B cell (primary cell): ENCODE data around the gene LDHD. TPM values are rescaled to one million over a fixed set of nuclear protein-coding genes. Genes with fewer than 3 reads are reported as not detected.

Source experiments
- ATAC-seq: fragments of 200-7000 bp; cut with Tn5 transposase; one replicate; pipeline ENCODE4 v1.10.0; 2021; ENCODE audit warnings: low read depth, mild to moderate bottlenecking, moderate number of reproducible peaks, moderate library complexity
- CTCF ChIA-PET: fragments of 350-600 bp; sonication (Branson Sonifier 250); formaldehyde crosslinking; loops from one replicate; lab custom pipeline; 2021; ENCODE audit warnings: antibody characterized with exemption, inconsistent platforms; lab: Charles Lee
- POLR2A ChIA-PET: fragments of 350-600 bp; sonication (Branson Sonifier 250); formaldehyde crosslinking; loops from one replicate; lab custom pipeline; 2021; ENCODE audit warnings: antibody characterized with exemption; lab: Charles Lee
- DNase-seq: peaks from one replicate; pipeline ENCODE4 v3.0.0; 2013
- H2AFZ ChIP-seq: 2 replicates; pipeline ENCODE4 v1.6.1; 2012; ENCODE audit warnings: mild to moderate bottlenecking, low read depth, low read length; ENCODE audit not compliant: insufficient read depth, poor library complexity, severe bottlenecking
- H3K27ac ChIP-seq, 2 donors: 1 replicate in 1 of 2; 2 replicates in 1 of 2; pipeline ENCODE4 v1.5.1; 2012 to 2013; ENCODE audit warnings: low read length in 2 of 2, mild to moderate bottlenecking in 2 of 2, moderate library complexity in 1 of 2
- H3K27me3 ChIP-seq, 4 experiments: fragments of 200-600 bp in 1 of 4; sonication (generic) in 1 of 4; replicated peaks in 1 of 4; 1 replicate in 2 of 4; 2 replicates in 2 of 4; pipeline versions ENCODE4 v1.6.1 to v1.7.0; 2013 to 2016; ENCODE audit warnings: low read length in 3 of 4, mild to moderate bottlenecking in 2 of 4, mixed read lengths in 1 of 4, moderate library complexity in 1 of 4; ENCODE audit not compliant: insufficient read depth in 4 of 4, control insufficient read depth in 3 of 4; ENCODE audit errors: control extremely low read depth in 1 of 4
- H3K36me3 ChIP-seq, 2 experiments: replicated peaks in 1 of 2; 1 replicate in 1 of 2; 2 replicates in 1 of 2; pipeline versions ENCODE4 v1.6.1 to v1.7.1; 2013; ENCODE audit warnings: low read length in 1 of 2; ENCODE audit not compliant: insufficient read depth in 2 of 2, control insufficient read depth in 1 of 2; ENCODE audit errors: control extremely low read depth in 1 of 2, extremely low read depth in 1 of 2
- H3K4me1 ChIP-seq, 2 donors: fragments of 200-600 bp in 1 of 2; sonication (generic) in 1 of 2; 1 replicate in 1 of 2; 2 replicates in 1 of 2; pipeline versions ENCODE4 v1.5.1 to v1.6.1; 2013 to 2017; ENCODE audit warnings: low read length in 2 of 2; ENCODE audit not compliant: control insufficient read depth in 2 of 2, insufficient read depth in 2 of 2
- H3K4me2 ChIP-seq: replicated peaks from 2 replicates; pipeline ENCODE3; 2012; ENCODE audit warnings: mild to moderate bottlenecking, low read depth, low read length; ENCODE audit not compliant: poor library complexity, severe bottlenecking
- H3K4me3 ChIP-seq, 5 experiments: fragments of 200-600 bp in 1 of 5; sonication (generic) in 1 of 5; 1 replicate in 3 of 5; 2 replicates in 2 of 5; pipeline versions ENCODE4 v1.5.1 to v1.7.0; 2011 to 2016; ENCODE audit warnings: low read length in 4 of 5, mild to moderate bottlenecking in 4 of 5, low read depth in 2 of 5, control low read depth in 1 of 5, moderate library complexity in 1 of 5; ENCODE audit not compliant: insufficient read depth in 1 of 5; ENCODE audit errors: control extremely low read depth in 1 of 5, extremely low read depth in 1 of 5
- H3K79me2 ChIP-seq: fragments of 200-600 bp; sonication (generic); one replicate; pipeline ENCODE4 v1.6.0; 2016; ENCODE audit warnings: low read length; ENCODE audit not compliant: control insufficient read depth, insufficient read depth
- H3K9ac ChIP-seq: fragments of 200-600 bp; sonication (generic); 2 replicates; pipeline ENCODE4 v1.6.1; 2017; ENCODE audit warnings: mild to moderate bottlenecking, low read length, moderate library complexity
- H3K9me3 ChIP-seq, 3 donors: one replicate each; pipeline versions ENCODE4 v1.6.1 to v1.7.1; 2013; ENCODE audit warnings: low read length in 2 of 3; ENCODE audit not compliant: control insufficient read depth in 2 of 3, insufficient read depth in 1 of 3; ENCODE audit errors: control extremely low read depth in 1 of 3
- H4K20me1 ChIP-seq: 2 replicates; pipeline ENCODE4 v1.6.0; 2012; ENCODE audit warnings: mild to moderate bottlenecking, low read length; ENCODE audit not compliant: insufficient read depth, control insufficient read depth, poor library complexity, severe bottlenecking
- H3K27ac Mint-ChIP-seq: one replicate; pipeline ENCODE4 v1.8.0; 2021; ENCODE audit warnings: mixed read lengths
- H3K27me3 Mint-ChIP-seq: one replicate; pipeline ENCODE4 v1.8.0; 2021; ENCODE audit warnings: mixed read lengths
- H3K4me1 Mint-ChIP-seq: one replicate; pipeline ENCODE4 v1.8.0; 2021; ENCODE audit warnings: mixed read lengths
- H3K4me3 Mint-ChIP-seq: one replicate; pipeline ENCODE4 v1.8.0; 2021; ENCODE audit warnings: mixed read lengths
- H3K9me3 Mint-ChIP-seq: one replicate; pipeline ENCODE4 v1.8.0; 2022; ENCODE audit warnings: mixed read lengths; ENCODE audit not compliant: insufficient read depth
- EZH2 ChIP-seq: IDR thresholded peaks from 2 replicates; pipeline ENCODE4 v1.6.1; 2012; ENCODE audit warnings: borderline replicate concordance, low read depth, mild to moderate bottlenecking, moderate library complexity, low read length; ENCODE audit not compliant: insufficient read depth, poor library complexity, severe bottlenecking
- WGBS: methylation state at CpG from one replicate; pipeline ENCODE4 v1.1.5; 2013; ENCODE audit warnings: missing lambda C conversion rate; ENCODE audit not compliant: insufficient coverage; 5-methylcytosine and 5-hydroxymethylcytosine counted together
- intact Hi-C: fragments of 100-400 bp; cut with micrococcal nuclease; formaldehyde crosslinking; loops from one replicate; pipeline ENCODE4 v1.10.0; 2022
- polyA plus RNA-seq: library from polyadenylated mRNA; depleted of rRNA; stranded (reverse); fragments of >200 nt; gene quantifications from 2 replicates; pipeline ENCODE4 v1.2.3, GENCODE V29; 2012
- total RNA-seq, 2 donors: library from RNA; stranded (reverse); fragments of 120-200 nt in 1 of 2; gene quantifications; 1 replicate in 1 of 2; 2 replicates in 1 of 2; pipeline versions ENCODE4 v1.2.3 to v1.2.4, GENCODE V29; 2013 to 2022
- TF ChIP-seq, protein P1 (sequence below): fragments of 200-600 bp; IDR thresholded peaks from one replicate; pipeline ENCODE4 v1.8.0; 2022; ENCODE audit warnings: antibody characterized with exemption, mild to moderate bottlenecking

Gene LDHD
- total and polyA plus RNA-seq, 2 donors (not counting 1 experiment from before 2014, with no cell fraction given), result 0.19 TPM; not detected in 1

GRCh38 chr16:75112734-75113491 lies 3.7 kb downstream of the LDHD start:
- intact Hi-C loops, result no loop called here
- H3K4me1 Mint-ChIP-seq, result peaks cover 30% of the 10 kb centered on the region
- CTCF ChIA-PET, result interaction anchor here (0.9 to 6.8 kb wide), 5 partner anchors 12 to 429 kb away, joined by 3 to 87 read pairs (median 14); partner anchors contain the start of genes WDR59 and ZNRF1
- no peaks in the 10 kb centered on the region for H3K9me3 Mint-ChIP-seq
- ATAC-seq (no peak), DNase-seq (no peak)
- no peak overlapping the region for H3K4me3 Mint-ChIP-seq
- Histone ChIP-seq H2AFZ (no peak overlapping the region), H3K4me2 (no peak overlapping the region), H3K9me3 (peaks cover 0 to 19% (median 0%) of the 10 kb centered on the region in 3 donors), H3K4me3 (no peak overlapping the region), H3K27ac (no peak overlapping the region), H3K9ac (no peak overlapping the region), H3K27me3 (peaks cover 0 to 61% (median 25%) of the 10 kb centered on the region in 4 experiments), H3K79me2 (no peaks in the 10 kb centered on the region), H3K4me1 (peaks cover 31 to 34% of the 10 kb centered on the region in 2 donors), H4K20me1 (no peaks in the 10 kb centered on the region), H3K36me3 (no peaks in the 10 kb centered on the region)
- POLR2A ChIA-PET, result no interaction called here
- H3K27ac Mint-ChIP-seq, result no peak overlapping the region
- TF ChIP-seq, protein P1, sequence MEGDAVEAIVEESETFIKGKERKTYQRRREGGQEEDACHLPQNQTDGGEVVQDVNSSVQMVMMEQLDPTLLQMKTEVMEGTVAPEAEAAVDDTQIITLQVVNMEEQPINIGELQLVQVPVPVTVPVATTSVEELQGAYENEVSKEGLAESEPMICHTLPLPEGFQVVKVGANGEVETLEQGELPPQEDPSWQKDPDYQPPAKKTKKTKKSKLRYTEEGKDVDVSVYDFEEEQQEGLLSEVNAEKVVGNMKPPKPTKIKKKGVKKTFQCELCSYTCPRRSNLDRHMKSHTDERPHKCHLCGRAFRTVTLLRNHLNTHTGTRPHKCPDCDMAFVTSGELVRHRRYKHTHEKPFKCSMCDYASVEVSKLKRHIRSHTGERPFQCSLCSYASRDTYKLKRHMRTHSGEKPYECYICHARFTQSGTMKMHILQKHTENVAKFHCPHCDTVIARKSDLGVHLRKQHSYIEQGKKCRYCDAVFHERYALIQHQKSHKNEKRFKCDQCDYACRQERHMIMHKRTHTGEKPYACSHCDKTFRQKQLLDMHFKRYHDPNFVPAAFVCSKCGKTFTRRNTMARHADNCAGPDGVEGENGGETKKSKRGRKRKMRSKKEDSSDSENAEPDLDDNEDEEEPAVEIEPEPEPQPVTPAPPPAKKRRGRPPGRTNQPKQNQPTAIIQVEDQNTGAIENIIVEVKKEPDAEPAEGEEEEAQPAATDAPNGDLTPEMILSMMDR, result no peak
- no peak for TF ChIP-seq EZH2
- peaks cover 36% of the 10 kb centered on the region for H3K27me3 Mint-ChIP-seq
- 62% methylated on average over 14 of the region's 14 CpGs for WGBS
